ENCODE measurements around the gene DTX1. TPM values are rescaled to one million over a fixed set of nuclear protein-coding genes. Genes with fewer than 3 reads are reported as not detected.

DTX1 gene
- total RNA-seq, 1 experiment from 2014 or later, result 5.5 TPM

DNA sequence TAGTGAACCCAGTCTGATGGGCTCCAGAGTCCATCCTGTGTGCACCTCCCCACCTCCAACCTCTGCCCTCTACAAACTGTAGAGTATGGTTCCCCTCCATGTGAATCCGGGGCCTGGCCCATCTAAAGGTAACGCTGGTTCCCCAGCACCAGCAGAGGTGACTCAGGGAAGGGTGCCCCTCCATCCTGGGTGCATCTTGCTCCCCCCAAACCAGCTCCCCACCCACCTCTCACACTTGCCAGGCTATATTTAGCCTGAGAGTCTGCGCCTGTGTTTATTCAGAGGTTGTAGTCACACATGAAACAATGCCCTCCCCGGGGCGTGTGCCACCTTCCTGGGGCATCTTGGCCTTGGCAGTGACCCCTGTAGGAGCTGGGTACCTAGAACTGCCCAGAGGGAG is 52.8 kb downstream of the DTX1 start:
- CTCF ChIA-PET, result interaction anchor here (0.7 kb wide), 1 partner anchor 46 kb away, joined by 6 read pairs; no protein-coding TSS in a partner anchor

DNA sequence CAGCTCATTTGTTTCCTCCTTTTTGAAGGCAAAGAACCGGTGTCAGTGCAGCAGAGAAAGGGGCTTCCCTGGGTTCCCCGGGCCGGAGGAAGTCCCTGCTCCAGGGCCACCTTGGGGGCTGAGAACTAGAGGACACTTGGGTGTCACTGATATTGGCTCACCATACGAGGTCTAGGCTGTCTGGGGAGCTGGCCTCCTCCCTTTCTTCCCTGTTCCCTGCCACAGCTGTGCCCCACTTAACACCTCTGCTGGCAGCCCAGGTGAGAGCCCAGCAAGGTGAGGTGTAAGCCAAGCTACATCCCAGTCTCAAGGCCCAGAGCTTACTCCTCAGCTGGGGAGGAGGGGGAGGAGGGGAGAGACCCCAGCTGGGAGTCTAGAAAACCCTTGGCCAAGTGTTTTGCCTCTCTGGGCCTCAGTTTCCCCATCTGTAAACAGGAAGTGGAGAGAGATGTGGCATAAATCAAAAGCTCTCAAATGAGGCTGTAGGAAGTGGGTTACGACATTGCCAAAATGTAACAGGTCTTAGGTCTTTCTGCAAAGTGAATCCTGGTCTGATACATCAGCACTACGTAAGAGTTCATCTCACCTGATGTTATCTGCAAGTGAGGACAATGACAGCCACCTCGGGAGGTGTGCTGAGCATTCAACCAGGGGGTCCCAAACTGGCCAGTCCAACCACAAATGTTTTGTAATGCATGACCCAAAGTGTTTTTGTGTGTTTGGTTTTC is 53.5 kb downstream of the DTX1 start:
- POLR2A ChIA-PET (ENCODE audit: low non-redundant PET), result no interaction called here
- TF ChIP-seq EZH2 (IDR thresholded peaks at IDR 0.05; ENCODE audit: borderline replicate concordance, low read depth, low read length, poor library complexity, severe bottlenecking) (no peak), CTCF (conservative IDR thresholded peaks at IDR 0.05; ENCODE audit: low read depth, low read length) (no peak)
- CTCF ChIA-PET, result no interaction called here
- Histone ChIP-seq H3K4me1 (ENCODE audit: insufficient read depth, low read length, poor library complexity, severe bottlenecking) (no peaks in the 10 kb centered on the region), H3K27me3 (replicated peaks; ENCODE audit: insufficient read depth, low read depth, low read length, poor library complexity) (no peaks in the 10 kb centered on the region), H3K27ac (ENCODE audit: low read depth, low read length, poor library complexity, severe bottlenecking) (no peak overlapping the region), H3K36me3 (ENCODE audit: insufficient read depth, low read length, poor library complexity, severe bottlenecking) (no peaks in the 10 kb centered on the region), H3K4me3 (ENCODE audit: low read depth, low read length, poor library complexity, severe bottlenecking) (no peak overlapping the region), H3K9me3 (ENCODE audit: low read depth, low read length, poor library complexity, severe bottlenecking) (no peaks in the 10 kb centered on the region)
- intact Hi-C loops (cut with micrococcal nuclease; ENCODE audit: unreplicated experiment), result no loop called here
- no TSS peak for BruUV-seq (replicated peaks)
- DNase-seq (ENCODE audit: low spot score), result no peak

More for the DNA sequence above, 52.8 kb downstream of the DTX1 start:
- DNase-seq (ENCODE audit: low spot score), result no peak
- BruUV-seq (replicated peaks), result no TSS peak
- no peaks in the 10 kb centered on the region for H3K9me3 ChIP-seq (ENCODE audit: low read depth, low read length, poor library complexity, severe bottlenecking)
- no peaks in the 10 kb centered on the region for H3K4me1 ChIP-seq (ENCODE audit: insufficient read depth, low read length, poor library complexity, severe bottlenecking)
- TF ChIP-seq EZH2 (IDR thresholded peaks at IDR 0.05; ENCODE audit: borderline replicate concordance, low read depth, low read length, poor library complexity, severe bottlenecking) (no peak), CTCF (conservative IDR thresholded peaks at IDR 0.05; ENCODE audit: low read depth, low read length) (no peak)
- no peak overlapping the region for H3K4me3 ChIP-seq (ENCODE audit: low read depth, low read length, poor library complexity, severe bottlenecking)
- H3K27me3 ChIP-seq (replicated peaks; ENCODE audit: insufficient read depth, low read depth, low read length, poor library complexity), result no peaks in the 10 kb centered on the region
- intact Hi-C loops (cut with micrococcal nuclease; ENCODE audit: unreplicated experiment), result no loop called here
- POLR2A ChIA-PET (ENCODE audit: low non-redundant PET), result no interaction called here
- H3K36me3 ChIP-seq (ENCODE audit: insufficient read depth, low read length, poor library complexity, severe bottlenecking), result no peaks in the 10 kb centered on the region
- H3K27ac ChIP-seq (ENCODE audit: low read depth, low read length, poor library complexity, severe bottlenecking), result no peak overlapping the region

- H3K4me1 ChIP-seq (ENCODE audit: insufficient read depth, low read length, poor library complexity, severe bottlenecking), result no peaks in the 10 kb centered on the region
- intact Hi-C loops (cut with micrococcal nuclease; ENCODE audit: unreplicated experiment), result no loop called here
- H3K4me3 ChIP-seq (ENCODE audit: low read depth, low read length, poor library complexity, severe bottlenecking), result no peak overlapping the region
- DNase-seq (ENCODE audit: low spot score), result no peak
- H3K9me3 ChIP-seq (ENCODE audit: low read depth, low read length, poor library complexity, severe bottlenecking), result no peaks in the 10 kb centered on the region
- no peaks in the 10 kb centered on the region for H3K36me3 ChIP-seq (ENCODE audit: insufficient read depth, low read length, poor library complexity, severe bottlenecking)
- H3K27me3 ChIP-seq (replicated peaks; ENCODE audit: insufficient read depth, low read depth, low read length, poor library complexity), result no peaks in the 10 kb centered on the region
- ChIA-PET CTCF (no interaction called here), POLR2A (ENCODE audit: low non-redundant PET) (no interaction called here)
- no peak overlapping the region for H3K27ac ChIP-seq (ENCODE audit: low read depth, low read length, poor library complexity, severe bottlenecking)
- TF ChIP-seq CTCF (conservative IDR thresholded peaks at IDR 0.05; ENCODE audit: low read depth, low read length), result no peak
- TF ChIP-seq EZH2 (IDR thresholded peaks at IDR 0.05; ENCODE audit: borderline replicate concordance, low read depth, low read length, poor library complexity, severe bottlenecking), result no peak
- no TSS peak for BruUV-seq (replicated peaks)
Observed at GRCh38 chr12:113111247-113111646, 54.7 kb downstream of the DTX1 start.
